Tibial nerve (tissue), 4 donors: Measurements from ENCODE around the gene NUTM2G.
"Not testable (repeated sequence)": the region's sequence is repeated elsewhere in the genome, so short reads cannot be mapped to it uniquely, and the experiment has no call there.

Experiments used
- EP300 ChIP-seq, 2 donors: sonication (generic); formaldehyde crosslinking; IDR thresholded peaks; one replicate each; pipeline ENCODE4 v1.6.1; 2017; ENCODE audit warnings: antibody characterized with exemption in 2 of 2, mild to moderate bottlenecking in 1 of 2
- POLR2A ChIP-seq, 2 donors: fragments of 450-650 bp; IDR thresholded peaks; one replicate each; pipeline ENCODE4 v1.6.1; 2017; ENCODE audit warnings: antibody characterized with exemption in 2 of 2, mild to moderate bottlenecking in 2 of 2, moderate library complexity in 2 of 2
- TF ChIP-seq, protein P1 (sequence below), 5 experiments: fragments of 200-600 bp in 3 of 5; fragments of 450-650 bp in 2 of 5; sonication (generic) in 3 of 5; IDR thresholded peaks; one replicate each; pipeline ENCODE4 v1.5.1; 2016 to 2019; ENCODE audit warnings: antibody characterized with exemption in 5 of 5, mild to moderate bottlenecking in 3 of 5, moderate library complexity in 2 of 5

DNA sequence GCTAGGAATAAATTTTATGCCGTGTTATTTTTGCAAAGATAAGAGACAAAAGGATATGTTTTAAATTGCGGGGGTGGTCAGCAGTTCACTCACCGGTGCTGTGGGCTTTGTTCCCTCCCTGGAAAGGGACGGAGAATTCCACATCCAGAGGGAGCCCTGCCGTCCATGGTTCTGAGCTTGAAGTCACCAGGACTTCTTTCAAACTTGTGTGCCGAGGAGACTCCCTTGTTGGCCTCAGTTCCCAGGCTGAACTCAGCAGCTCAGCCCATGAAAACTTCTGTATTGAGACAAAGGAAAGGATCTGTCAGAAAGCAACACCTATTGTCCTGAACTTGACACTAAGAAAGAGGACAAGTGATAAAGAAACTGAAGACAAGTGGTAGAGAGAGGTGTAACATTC, 10.1 kb upstream of the NUTM2G start:
- TF ChIP-seq, protein P1, sequence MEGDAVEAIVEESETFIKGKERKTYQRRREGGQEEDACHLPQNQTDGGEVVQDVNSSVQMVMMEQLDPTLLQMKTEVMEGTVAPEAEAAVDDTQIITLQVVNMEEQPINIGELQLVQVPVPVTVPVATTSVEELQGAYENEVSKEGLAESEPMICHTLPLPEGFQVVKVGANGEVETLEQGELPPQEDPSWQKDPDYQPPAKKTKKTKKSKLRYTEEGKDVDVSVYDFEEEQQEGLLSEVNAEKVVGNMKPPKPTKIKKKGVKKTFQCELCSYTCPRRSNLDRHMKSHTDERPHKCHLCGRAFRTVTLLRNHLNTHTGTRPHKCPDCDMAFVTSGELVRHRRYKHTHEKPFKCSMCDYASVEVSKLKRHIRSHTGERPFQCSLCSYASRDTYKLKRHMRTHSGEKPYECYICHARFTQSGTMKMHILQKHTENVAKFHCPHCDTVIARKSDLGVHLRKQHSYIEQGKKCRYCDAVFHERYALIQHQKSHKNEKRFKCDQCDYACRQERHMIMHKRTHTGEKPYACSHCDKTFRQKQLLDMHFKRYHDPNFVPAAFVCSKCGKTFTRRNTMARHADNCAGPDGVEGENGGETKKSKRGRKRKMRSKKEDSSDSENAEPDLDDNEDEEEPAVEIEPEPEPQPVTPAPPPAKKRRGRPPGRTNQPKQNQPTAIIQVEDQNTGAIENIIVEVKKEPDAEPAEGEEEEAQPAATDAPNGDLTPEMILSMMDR (IDR thresholded peaks at IDR 0.05): not testable (repeated sequence)
- not testable (repeated sequence) for TF ChIP-seq EP300, POLR2A (IDR thresholded peaks at IDR 0.05)
